Measurements from ENCODE around the gene SNCA. TPM values are rescaled to one million over a fixed set of nuclear protein-coding genes. Genes with fewer than 3 reads are reported as not detected.

Gene SNCA
- total and polyA plus RNA-seq, 2 of the 8 experiments (the other 6 are each of a cell fraction or from before 2014, with no cell fraction given): 8.5 to 16.8 TPM

GRCh38 chr4:89723096-89723495, 113.9 kb downstream of the SNCA start:
- H3K36me3 ChIP-seq (ENCODE audit: control insufficient read depth in 2 of 4, insufficient read depth in 4 of 4, low read length in 3 of 4): no peaks in the 10 kb centered on the region; a peak in 1 of 8 replicates
- no peak overlapping the region for H3K4me3 ChIP-seq (ENCODE audit: extremely low read depth in 1 of 4, insufficient read depth in 2 of 4, low read depth in 3 of 4, low read length in 4 of 4)
- H2BK12ac ChIP-seq (ENCODE audit: low read depth, low read length): no peak overlapping the region
- no peaks in the 10 kb centered on the region for H3K23me2 ChIP-seq (ENCODE audit: low read depth, low read length)
- H3K4ac ChIP-seq (replicated peaks; ENCODE audit: insufficient read length, low read depth, low read length): no peak overlapping the region
- no peak overlapping the region for H2BK15ac ChIP-seq (ENCODE audit: low read length)
- FAIRE-seq (no peak), DNase-seq (ENCODE audit: low read depth in 1 of 2, low spot score in 2 of 2) (no peak)
- H3K27ac ChIP-seq (ENCODE audit: low read depth, low read length): no peak overlapping the region
- POLR2A ChIA-PET (ENCODE audit: partially characterized antibody): interaction anchor here (1.1 to 1.2 kb wide), 2 partner anchors 10 to 17 kb away, joined by 3 read pairs; no protein-coding TSS in a partner anchor
- H4K20me1 ChIP-seq (replicated peaks in 1 of 2; ENCODE audit: control insufficient read depth in 1 of 2, insufficient read depth in 2 of 2, low read length in 2 of 2): no peaks in the 10 kb centered on the region
- H3K4me2 ChIP-seq (ENCODE audit: insufficient read depth in 1 of 2, low read depth in 2 of 2, low read length in 2 of 2): no peak overlapping the region
- no peaks in the 10 kb centered on the region for H3K79me1 ChIP-seq (ENCODE audit: low read depth, low read length)
- no peak overlapping the region for H2BK5ac ChIP-seq (ENCODE audit: low read depth, low read length)
- H3K79me2 ChIP-seq (ENCODE audit: control insufficient read depth in 1 of 2, insufficient read depth in 2 of 2, low read length in 2 of 2): no peaks in the 10 kb centered on the region
- no peak overlapping the region for H3K9ac ChIP-seq (replicated peaks in 1 of 4; ENCODE audit: extremely low read depth in 1 of 4, low read depth in 3 of 4, low read length in 3 of 4)
- H3K4me1 ChIP-seq (replicated peaks in 1 of 4; ENCODE audit: control insufficient read depth in 3 of 4, insufficient read depth in 4 of 4, low read length in 3 of 4): no peaks in the 10 kb centered on the region
- H2AFZ ChIP-seq (ENCODE audit: low read length): no peak overlapping the region
- H4K91ac ChIP-seq (replicated peaks; ENCODE audit: insufficient read length, low read length): no peak overlapping the region
- no peak overlapping the region for H4K8ac ChIP-seq (ENCODE audit: extremely low read depth, insufficient read depth, low read length)
- H3K23ac ChIP-seq (ENCODE audit: insufficient read length): no peak overlapping the region
- H4K5ac ChIP-seq (ENCODE audit: insufficient read length, low read depth, low read length): no peak overlapping the region
- WGBS, 2 experiments (ENCODE audit: extremely low coverage in 1 of 2, insufficient coverage in 1 of 2, insufficient read length in 1 of 2, insufficient replicate concordance in 2 of 2, low coverage in 1 of 2, low lambda C conversion rate in 2 of 2, missing lambda C conversion rate in 1 of 2): 93% methylated on average over 5 of the region's 5 CpGs; no CpG with 5 or more reads in 1 of the 2 experiments
- H2AK5ac ChIP-seq (ENCODE audit: low read depth, low read length): no peak overlapping the region
- H3K56ac ChIP-seq (replicated peaks; ENCODE audit: insufficient read length, low read depth, low read length): no peak overlapping the region
- CTCF ChIA-PET (ENCODE audit: partially characterized antibody): interaction anchor here (0.8 to 1.8 kb wide), 3 partner anchors 8 to 70 kb away, joined by 3 to 4 read pairs (median 3); no protein-coding TSS in a partner anchor
- no peak overlapping the region for H3K14ac ChIP-seq (ENCODE audit: insufficient read length)
- no peaks in the 10 kb centered on the region for H3K9me3 ChIP-seq (ENCODE audit: insufficient read depth in 2 of 2, low read depth in 1 of 2, low read length in 1 of 2)
- no peak overlapping the region for H3K18ac ChIP-seq (ENCODE audit: extremely low read depth, low read length)
- no peaks in the 10 kb centered on the region for H3K27me3 ChIP-seq (replicated peaks in 1 of 4; ENCODE audit: control insufficient read depth in 3 of 4, extremely low read depth in 1 of 4, insufficient read depth in 3 of 4, low read length in 3 of 4)
- H2BK120ac ChIP-seq (replicated peaks; ENCODE audit: low read depth, low read length): no peak overlapping the region
- H2BK20ac ChIP-seq (ENCODE audit: low read length): no peak overlapping the region
- TF ChIP-seq JUND (IDR thresholded peaks at IDR 0.05; ENCODE audit: low read length) (no peak), TEAD4 (IDR thresholded peaks at IDR 0.05; ENCODE audit: low read depth, low read length) (no peak), CHD1 (IDR thresholded peaks at IDR 0.05; ENCODE audit: low read depth, low read length) (no peak), USF2 (IDR thresholded peaks at IDR 0.05; ENCODE audit: low read length) (no peak), RNF2 (IDR thresholded peaks at IDR 0.05; ENCODE audit: borderline replicate concordance, low read depth, low read length, missing control alignments, poor library complexity, severe bottlenecking) (no peak), ZNF274 (IDR thresholded peaks at IDR 0.05; ENCODE audit: borderline replicate concordance, extremely low read depth, low read length) (no peak), CBX8 (IDR thresholded peaks at IDR 0.05; ENCODE audit: borderline replicate concordance, low read depth, low read length) (no peak), CEBPB (IDR thresholded peaks at IDR 0.05; ENCODE audit: low read depth, low read length) (no peak), ASH2L (IDR thresholded peaks at IDR 0.05; ENCODE audit: low read length) (no peak), ATF2 (IDR thresholded peaks at IDR 0.05; ENCODE audit: low read length) (no peak), CHD2 (IDR thresholded peaks at IDR 0.05; ENCODE audit: low read length) (no peak), GABPA (IDR thresholded peaks at IDR 0.05; ENCODE audit: borderline replicate concordance, insufficient read depth, low read length) (no peak)
